HCT116 (cell line): Measurements from ENCODE around the gene CYP20A1. TPM values are rescaled to one million over a fixed set of nuclear protein-coding genes. Genes with fewer than 3 reads are reported as not detected.
"Not testable (repeated sequence)": the region's sequence is repeated elsewhere in the genome, so short reads cannot be mapped to it uniquely, and the experiment has no call there.

Experiments used
- ATAC-seq: fragments of 200-7000 bp; cut with Tn5 transposase; 2 replicates; pipeline ENCODE4 v1.9.1; 2020; ENCODE audit warnings: mild to moderate bottlenecking, moderate library complexity
- BruUV-seq: library from RNA; stranded (reverse); fragments of 400-500 nt; replicated peaks from 2 replicates; lab custom pipeline; 2021; lab: Mats Ljungman, UMichigan
- CTCF ChIA-PET: fragments of 300-600 bp; sonication (Branson Sonifier 250); formaldehyde crosslinking; loops from one replicate; lab custom pipeline; 2021; ENCODE audit warnings: antibody characterized with exemption; lab: Charles Lee
- POLR2A ChIA-PET: fragments of 300-600, 350-600 bp; sonication (Branson Sonifier 250); formaldehyde crosslinking; loops from one replicate; lab custom pipeline; 2021; ENCODE audit warnings: antibody characterized with exemption; lab: Charles Lee
- RAD21 ChIA-PET, 2 experiments: fragments of 300-600 bp; sonication (Branson Sonifier 250); formaldehyde crosslinking; loops; one replicate each; lab custom pipeline; 2023; ENCODE audit warnings: low total read pairs in 2 of 2; ENCODE audit not compliant: uncharacterized antibody in 2 of 2, unreplicated experiment in 2 of 2, low non-redundant PET in 1 of 2; lab: Charles Lee
- DNase-seq: peaks from one replicate; pipeline ENCODE4 v3.0.0-alpha.2; 2010; ENCODE audit warnings: low read depth, low spot score
- H2AFZ ChIP-seq: fragments of 200-600 bp; shearing (Covaris generic), sonication (generic); 2 replicates; pipeline ENCODE4 v1.6.1; 2017; ENCODE audit warnings: low read depth, mixed run types, mixed read lengths, antibody characterized with exemption, low read length; ENCODE audit not compliant: poor library complexity, severe bottlenecking
- H3K27ac ChIP-seq: 2 replicates; pipeline ENCODE4 v1.5.1; 2012; ENCODE audit warnings: low read depth, low read length
- H3K27me3 ChIP-seq: fragments of 200-600 bp; sonication (generic); 2 replicates; pipeline ENCODE4 v1.6.1; 2016; ENCODE audit warnings: mixed run types, low read length, mixed read lengths; ENCODE audit not compliant: insufficient read depth
- H3K36me3 ChIP-seq, 2 experiments: fragments of 200-500 bp in 1 of 2; fragments of 200-600 bp in 1 of 2; sonication (Bioruptor generic) in 1 of 2; sonication (generic) in 1 of 2; 2 replicates each; pipeline versions ENCODE4 v1.5.1 to v1.6.1; 2014 to 2016; ENCODE audit warnings: low read length in 2 of 2, inconsistent platforms in 1 of 2, mixed read lengths in 1 of 2, mixed run types in 1 of 2; ENCODE audit not compliant: insufficient read depth in 2 of 2, control insufficient read depth in 1 of 2
- H3K4me1 ChIP-seq, 2 experiments: fragments of 200-600 bp in 1 of 2; sonication (generic) in 1 of 2; 2 replicates each; pipeline versions ENCODE4 v1.5.1 to v1.6.1; 2012 to 2017; ENCODE audit warnings: low read length in 2 of 2, inconsistent platforms in 1 of 2, mild to moderate bottlenecking in 1 of 2, mixed read lengths in 1 of 2, mixed run types in 1 of 2, moderate library complexity in 1 of 2; ENCODE audit not compliant: insufficient read depth in 2 of 2, control insufficient read depth in 1 of 2
- H3K4me2 ChIP-seq: fragments of 200-600 bp; sonication (generic); 2 replicates; pipeline ENCODE4 v1.6.1; 2017; ENCODE audit warnings: mixed run types, low read length, mixed read lengths
- H3K4me3 ChIP-seq, 2 experiments: fragments of 200-600 bp in 1 of 2; sonication (generic) in 1 of 2; replicated peaks in 1 of 2; 2 replicates each; pipeline ENCODE4 v1.5.1; 2011 to 2016; ENCODE audit warnings: low read length in 2 of 2, control low read depth in 1 of 2, low read depth in 1 of 2, mild to moderate bottlenecking in 1 of 2, mixed read lengths in 1 of 2, mixed run types in 1 of 2
- H3K79me2 ChIP-seq: fragments of 200-600 bp; sonication (generic); 2 replicates; pipeline ENCODE4 v1.6.1; 2017; ENCODE audit warnings: mild to moderate bottlenecking, mixed run types, low read length, moderate library complexity, mixed read lengths; ENCODE audit not compliant: insufficient read depth
- H3K9ac ChIP-seq: fragments of 200-600 bp; sonication (generic); 2 replicates; pipeline ENCODE4 v1.6.1; 2016; ENCODE audit warnings: low read length, mixed read lengths
- H3K9me2 ChIP-seq: fragments of 200-600 bp; sonication (generic), shearing (Covaris generic); 2 replicates; pipeline ENCODE4 v1.6.1; 2017; ENCODE audit warnings: mixed run types, mild to moderate bottlenecking, moderate library complexity; ENCODE audit not compliant: insufficient read depth
- H3K9me3 ChIP-seq, 2 experiments: fragments of 200-500 bp in 1 of 2; fragments of 200-600 bp in 1 of 2; sonication (Bioruptor generic) in 1 of 2; sonication (generic) in 1 of 2; 2 replicates each; pipeline ENCODE4 v1.6.1; 2014 to 2017; ENCODE audit warnings: low read length in 2 of 2, mixed read lengths in 2 of 2, inconsistent platforms in 1 of 2, low read depth in 1 of 2, mild to moderate bottlenecking in 1 of 2, mixed run types in 1 of 2, moderate library complexity in 1 of 2; ENCODE audit not compliant: control insufficient read depth in 1 of 2, insufficient read depth in 1 of 2
- H4K20me1 ChIP-seq: fragments of 200-600 bp; sonication (generic), shearing (Covaris generic); 2 replicates; pipeline ENCODE4 v1.6.1; 2017; ENCODE audit warnings: mixed run types, mild to moderate bottlenecking, moderate library complexity; ENCODE audit not compliant: insufficient read depth
- CBX3 ChIP-seq: IDR thresholded peaks from 2 replicates; pipeline ENCODE4 v1.6.1; 2012; ENCODE audit warnings: low read depth
- RAD21 ChIP-seq: IDR thresholded peaks from 2 replicates; pipeline ENCODE4 v1.6.1; 2012; ENCODE audit warnings: low read depth, mild to moderate bottlenecking
- intact Hi-C: fragments of 100-400 bp; cut with micrococcal nuclease; formaldehyde crosslinking; loops from 2 replicates; pipeline ENCODE4 v1.10.0; 2022
- total RNA-seq: library from RNA; stranded (reverse); gene quantifications from one replicate; pipeline ENCODE4 v1.2.1, GENCODE V29; 2021; ENCODE audit not compliant: unreplicated experiment
- TF ChIP-seq, protein P1 (sequence below), 3 experiments: fragments of 200-600 bp in 1 of 3; sonication (generic) in 1 of 3; IDR thresholded peaks in 2 of 3; conservative IDR thresholded peaks in 1 of 3; 2 replicates each; pipeline ENCODE4 v1.5.1; 2012 to 2017; ENCODE audit warnings: low read depth in 2 of 3, low read length in 2 of 3, antibody characterized with exemption in 1 of 3, borderline replicate concordance in 1 of 3, control low read depth in 1 of 3, mild to moderate bottlenecking in 1 of 3, mixed read lengths in 1 of 3, mixed run types in 1 of 3, moderate library complexity in 1 of 3; ENCODE audit not compliant: insufficient read depth in 1 of 3

Gene CYP20A1
- total RNA-seq, 1 experiment from 2014 or later = 10.0 TPM

DNA sequence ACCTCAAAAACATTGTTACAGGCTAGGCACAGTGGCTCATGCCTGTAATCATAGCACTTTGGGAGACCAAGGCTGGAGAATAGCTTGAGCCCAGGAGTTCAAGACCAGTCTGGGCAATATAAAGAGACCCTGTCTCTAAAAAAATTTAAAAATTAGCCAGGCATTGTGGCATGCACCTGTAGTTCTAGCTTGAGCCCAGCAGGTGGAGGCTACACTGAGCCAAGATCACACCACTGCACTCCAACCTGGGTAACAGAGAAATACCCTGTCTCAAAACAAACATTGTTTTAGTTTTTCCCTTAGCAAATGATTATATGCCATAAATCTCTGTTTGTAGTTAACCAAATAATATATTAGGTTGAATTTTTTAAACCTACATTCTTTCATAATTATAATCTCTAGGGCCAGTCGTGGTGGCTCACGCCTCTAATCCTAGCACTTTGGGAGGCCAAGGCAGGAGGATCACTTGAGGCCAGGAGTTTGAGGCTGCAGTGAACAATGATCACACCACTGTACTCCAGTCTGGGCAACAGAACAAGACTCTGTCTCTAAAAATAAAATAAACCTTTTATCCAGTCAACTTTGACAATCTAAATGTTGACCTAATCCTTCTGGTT, 13.3 kb upstream of the CYP20A1 start:
- peak; percentile 90 for ATAC-seq
- Histone ChIP-seq H3K4me1 (no peaks in the 10 kb centered on the region), H4K20me1 (no peaks in the 10 kb centered on the region), H3K27me3 (no peaks in the 10 kb centered on the region), H3K4me2 (no peak overlapping the region), H3K79me2 (no peaks in the 10 kb centered on the region), H3K9ac (no peak overlapping the region), H3K4me3 (no peak overlapping the region), H3K36me3 (no peaks in the 10 kb centered on the region), H3K9me3 (no peaks in the 10 kb centered on the region), H2AFZ (no peak overlapping the region), H3K27ac (no peak overlapping the region), H3K9me2 (no peaks in the 10 kb centered on the region)
- no TSS peak for BruUV-seq
- ChIA-PET CTCF (interaction anchor here (0.9 to 2.1 kb wide), 7 partner anchors 10 to 684 kb away, joined by 3 to 8 read pairs (median 6); partner anchors contain the start of gene CYP20A1), RAD21 (no interaction called here), POLR2A (interaction anchor here (1.3 kb wide), 1 partner anchor 14 kb away, joined by 3 read pairs; no protein-coding TSS in a partner anchor)
- intact Hi-C loops = loop anchor here (1.0 to 5.0 kb wide), 3 partner anchors 229 to 592 kb away; no protein-coding TSS in a partner anchor
- TF ChIP-seq RAD21 (peak; percentile 70), CBX3 (no peak)
- TF ChIP-seq, protein P1, sequence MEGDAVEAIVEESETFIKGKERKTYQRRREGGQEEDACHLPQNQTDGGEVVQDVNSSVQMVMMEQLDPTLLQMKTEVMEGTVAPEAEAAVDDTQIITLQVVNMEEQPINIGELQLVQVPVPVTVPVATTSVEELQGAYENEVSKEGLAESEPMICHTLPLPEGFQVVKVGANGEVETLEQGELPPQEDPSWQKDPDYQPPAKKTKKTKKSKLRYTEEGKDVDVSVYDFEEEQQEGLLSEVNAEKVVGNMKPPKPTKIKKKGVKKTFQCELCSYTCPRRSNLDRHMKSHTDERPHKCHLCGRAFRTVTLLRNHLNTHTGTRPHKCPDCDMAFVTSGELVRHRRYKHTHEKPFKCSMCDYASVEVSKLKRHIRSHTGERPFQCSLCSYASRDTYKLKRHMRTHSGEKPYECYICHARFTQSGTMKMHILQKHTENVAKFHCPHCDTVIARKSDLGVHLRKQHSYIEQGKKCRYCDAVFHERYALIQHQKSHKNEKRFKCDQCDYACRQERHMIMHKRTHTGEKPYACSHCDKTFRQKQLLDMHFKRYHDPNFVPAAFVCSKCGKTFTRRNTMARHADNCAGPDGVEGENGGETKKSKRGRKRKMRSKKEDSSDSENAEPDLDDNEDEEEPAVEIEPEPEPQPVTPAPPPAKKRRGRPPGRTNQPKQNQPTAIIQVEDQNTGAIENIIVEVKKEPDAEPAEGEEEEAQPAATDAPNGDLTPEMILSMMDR (IDR thresholded peaks at IDR 0.05 in 2 of 3, conservative IDR thresholded peaks at IDR 0.05 in 1 of 3; ENCODE audit: borderline replicate concordance in 1 of 3, insufficient read depth in 1 of 3, low read depth in 2 of 3, low read length in 2 of 3) = peak; percentile 56 to 82 (median 79); a peak in 5 of 6 replicates
- DNase-seq = peak; percentile 13

DNA sequence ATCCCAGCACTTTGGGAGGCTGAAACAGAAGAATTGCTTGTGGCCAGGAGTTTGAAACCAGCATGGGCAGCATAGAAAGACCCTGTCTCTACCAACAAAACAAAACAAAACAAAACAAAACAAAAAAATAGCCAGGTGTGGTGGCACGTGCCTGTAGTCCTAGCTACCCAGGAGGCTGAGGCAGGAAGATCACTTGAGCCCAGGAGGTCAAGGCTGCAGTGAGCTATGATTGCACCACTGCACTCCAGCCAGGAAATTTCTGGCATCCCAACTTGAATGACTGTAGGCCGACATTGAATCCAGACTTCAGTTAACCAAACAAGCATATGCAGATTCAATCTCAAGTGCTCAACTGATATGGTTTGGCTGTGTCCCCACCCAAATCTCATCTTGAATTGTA, 9.1 kb upstream of the CYP20A1 start:
- H3K4me3 ChIP-seq, H4K20me1 ChIP-seq, RAD21 ChIA-PET, POLR2A ChIA-PET, H3K9ac ChIP-seq, H3K27me3 ChIP-seq, H3K79me2 ChIP-seq, BruUV-seq, H3K9me3 ChIP-seq, H2AFZ ChIP-seq, CTCF ChIA-PET, H3K4me2 ChIP-seq, H3K36me3 ChIP-seq, H3K4me1 ChIP-seq, ATAC-seq, H3K27ac ChIP-seq, DNase-seq, H3K9me2 ChIP-seq: not testable (repeated sequence)
- intact Hi-C loops = loop anchor here (5.0 kb wide), 2 partner anchors 423 to 588 kb away; no protein-coding TSS in a partner anchor
